Right lobe of liver (tissue), 6 donors: ENCODE results near the gene MSX1. TPM values are rescaled to one million over a fixed set of nuclear protein-coding genes. Genes with fewer than 3 reads are reported as not detected.

ENCODE experiments used
- ATAC-seq, 4 donors: fragments of 200-7000 bp; cut with Tn5 transposase; one replicate each; pipeline ENCODE4 v1.9.1; 2020; ENCODE audit warnings: mild to moderate bottlenecking in 4 of 4, moderate library complexity in 4 of 4
- DNase-seq, 3 donors: peaks; one replicate each; pipeline ENCODE4 v3.0.0-alpha.2; 2020
- H3K27ac ChIP-seq, 3 donors: fragments of 200-600 bp; one replicate each; pipeline ENCODE4 v1.8.0; 2022
- H3K27me3 ChIP-seq, 2 donors: fragments of 200-600 bp; one replicate each; pipeline ENCODE4 v1.8.0; 2022
- H3K36me3 ChIP-seq, 4 donors: fragments of 200-600 bp; sonication (generic) in 1 of 4; one replicate each; pipeline versions ENCODE4 v1.5.1 to v1.8.0; 2017 to 2022; ENCODE audit warnings: control low read depth in 1 of 4
- H3K4me1 ChIP-seq, 4 donors: fragments of 200-600 bp; sonication (generic) in 1 of 4; one replicate each; pipeline versions ENCODE4 v1.5.1 to v1.8.0; 2017 to 2022; ENCODE audit warnings: control low read depth in 1 of 4
- H3K4me3 ChIP-seq, 3 donors: fragments of 200-600 bp; one replicate each; pipeline ENCODE4 v1.8.0; 2022
- H3K9me3 ChIP-seq, 4 donors: fragments of 200-600 bp; sonication (generic) in 1 of 4; one replicate each; pipeline versions ENCODE4 v1.5.1 to v1.8.0; 2017 to 2022; ENCODE audit warnings: control low read depth in 1 of 4
- POLR2A ChIP-seq: fragments of 450-650 bp; IDR thresholded peaks from one replicate; pipeline ENCODE4 v1.6.1; 2017; ENCODE audit warnings: antibody characterized with exemption, mild to moderate bottlenecking
- WGBS: methylation state at CpG from one replicate; pipeline ENCODE4 v1.1.6; 2018; ENCODE audit warnings: low coverage, low lambda C conversion rate; ENCODE audit not compliant: insufficient coverage; ENCODE audit errors: missing lambda C conversion rate; 5-methylcytosine and 5-hydroxymethylcytosine counted together
- intact Hi-C, 2 donors: fragments of 100-400 bp; cut with DNase I; formaldehyde crosslinking; loops; one replicate each; pipeline versions ENCODE4 v1.11.2 to v1.14.1; 2022
- total RNA-seq, 6 experiments: library from RNA; depleted of rRNA in 2 of 6; stranded (reverse); fragments of >200 nt in 2 of 6; fragmentation: NEBNext Ultra II Directional in 3 of 6; extraction: Animal tissue kit (Norgen Biotek cat#: 25700) in 3 of 6; gene quantifications; one replicate each; pipeline versions ENCODE4 v1.1.0 to v1.2.4, GENCODE V29; 2016 to 2023
- TF ChIP-seq, protein P1 (sequence below), 4 donors: fragments of 200-600 bp in 3 of 4; fragments of 450-650 bp in 1 of 4; IDR thresholded peaks; one replicate each; pipeline versions ENCODE4 v1.5.1 to v1.8.0; 2016 to 2022; ENCODE audit warnings: antibody characterized with exemption in 4 of 4, mild to moderate bottlenecking in 2 of 4
- donor health status: DM: no; HTN: yes; CAD: no.
- donor health status: DM: no; HTN: no; CAD: no.
- donor health status: DM: no; HTN: no; CAD: no.
- donor health status: DM: no; HTN: yes; CAD: no.
- donor health status: DM: no; HTN: yes; CAD: no.

Gene MSX1
- total RNA-seq, 6 experiments from 2014 or later = 0.15 to 0.62 (median 0.31) TPM

DNA sequence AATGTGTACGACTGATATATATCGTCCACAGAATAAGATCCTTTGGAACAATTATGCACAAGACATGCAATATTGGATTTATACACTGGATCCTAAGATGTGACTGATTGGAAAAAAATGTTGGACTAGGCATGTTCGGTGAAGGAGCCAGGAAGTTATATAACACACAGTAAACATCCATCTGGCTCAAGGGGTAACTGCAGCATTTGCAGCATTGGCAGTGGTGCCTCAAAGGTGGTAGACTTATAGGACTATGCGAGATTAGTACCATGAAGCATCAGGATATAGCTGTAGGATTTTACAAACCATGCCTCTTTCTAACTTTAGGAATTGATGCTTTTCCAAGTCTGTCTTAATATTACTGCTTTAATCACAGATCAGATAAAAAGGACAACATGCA lies 34.3 kb downstream of the MSX1 start:
- Histone ChIP-seq H3K27ac (no peak overlapping the region), H3K27me3 (no peaks in the 10 kb centered on the region), H3K9me3 (no peaks in the 10 kb centered on the region), H3K4me3 (no peak overlapping the region), H3K36me3 (no peaks in the 10 kb centered on the region), H3K4me1 (no peaks in the 10 kb centered on the region)
- intact Hi-C loops = no loop called here
- TF ChIP-seq, protein P1, sequence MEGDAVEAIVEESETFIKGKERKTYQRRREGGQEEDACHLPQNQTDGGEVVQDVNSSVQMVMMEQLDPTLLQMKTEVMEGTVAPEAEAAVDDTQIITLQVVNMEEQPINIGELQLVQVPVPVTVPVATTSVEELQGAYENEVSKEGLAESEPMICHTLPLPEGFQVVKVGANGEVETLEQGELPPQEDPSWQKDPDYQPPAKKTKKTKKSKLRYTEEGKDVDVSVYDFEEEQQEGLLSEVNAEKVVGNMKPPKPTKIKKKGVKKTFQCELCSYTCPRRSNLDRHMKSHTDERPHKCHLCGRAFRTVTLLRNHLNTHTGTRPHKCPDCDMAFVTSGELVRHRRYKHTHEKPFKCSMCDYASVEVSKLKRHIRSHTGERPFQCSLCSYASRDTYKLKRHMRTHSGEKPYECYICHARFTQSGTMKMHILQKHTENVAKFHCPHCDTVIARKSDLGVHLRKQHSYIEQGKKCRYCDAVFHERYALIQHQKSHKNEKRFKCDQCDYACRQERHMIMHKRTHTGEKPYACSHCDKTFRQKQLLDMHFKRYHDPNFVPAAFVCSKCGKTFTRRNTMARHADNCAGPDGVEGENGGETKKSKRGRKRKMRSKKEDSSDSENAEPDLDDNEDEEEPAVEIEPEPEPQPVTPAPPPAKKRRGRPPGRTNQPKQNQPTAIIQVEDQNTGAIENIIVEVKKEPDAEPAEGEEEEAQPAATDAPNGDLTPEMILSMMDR (IDR thresholded peaks at IDR 0.05) = no peak
- no peak for TF ChIP-seq POLR2A
- 62% methylated on average over 4 of the region's 4 CpGs for WGBS
- no peak for DNase-seq
- ATAC-seq = no peak

DNA sequence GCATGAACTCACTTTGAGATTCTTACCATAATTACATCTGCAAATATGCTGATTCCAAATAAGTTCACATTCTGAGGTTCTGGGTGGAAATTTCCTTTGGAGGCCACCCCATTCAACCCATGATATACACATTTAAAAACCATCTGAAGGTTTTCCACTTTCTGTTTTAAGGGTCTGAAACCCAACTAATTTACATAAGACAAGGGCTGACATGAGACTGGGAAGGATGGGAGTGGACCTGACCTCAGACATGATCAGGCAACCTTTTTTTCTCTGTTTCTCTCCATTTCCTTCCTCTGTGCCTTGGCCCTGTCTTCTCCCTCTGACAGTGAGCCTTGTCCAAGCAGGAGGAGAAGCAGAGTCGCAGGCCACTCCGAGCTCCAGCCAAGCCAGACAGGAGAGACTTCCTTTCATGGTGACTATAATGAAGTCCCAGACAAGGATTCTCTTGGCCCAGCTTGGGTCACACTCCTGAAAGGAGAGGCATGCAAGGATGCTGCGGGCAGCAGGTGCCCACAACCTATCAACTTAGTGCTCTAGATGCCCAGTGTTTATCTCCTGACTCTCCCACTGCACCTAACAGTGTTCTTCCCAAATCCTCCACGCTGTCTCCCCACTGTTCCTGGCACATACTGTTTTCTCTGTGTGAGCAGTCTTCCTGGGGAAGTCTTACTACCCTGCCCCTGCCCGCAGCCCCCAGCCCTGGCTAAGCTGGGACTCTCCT lies 39.9 kb downstream of the MSX1 start:
- DNase-seq (no peak), ATAC-seq (no peak)
- TF ChIP-seq, protein P1 (IDR thresholded peaks at IDR 0.05) = no peak
- no peak for TF ChIP-seq POLR2A
- no peak overlapping the region for H3K27ac ChIP-seq
- no peaks in the 10 kb centered on the region for H3K4me1 ChIP-seq
- 56% methylated on average over 3 of the region's 5 CpGs for WGBS
- intact Hi-C loops = no loop called here
- no peaks in the 10 kb centered on the region for H3K36me3 ChIP-seq
- H3K4me3 ChIP-seq = no peak overlapping the region
- no peaks in the 10 kb centered on the region for H3K9me3 ChIP-seq
- no peaks in the 10 kb centered on the region for H3K27me3 ChIP-seq

DNA sequence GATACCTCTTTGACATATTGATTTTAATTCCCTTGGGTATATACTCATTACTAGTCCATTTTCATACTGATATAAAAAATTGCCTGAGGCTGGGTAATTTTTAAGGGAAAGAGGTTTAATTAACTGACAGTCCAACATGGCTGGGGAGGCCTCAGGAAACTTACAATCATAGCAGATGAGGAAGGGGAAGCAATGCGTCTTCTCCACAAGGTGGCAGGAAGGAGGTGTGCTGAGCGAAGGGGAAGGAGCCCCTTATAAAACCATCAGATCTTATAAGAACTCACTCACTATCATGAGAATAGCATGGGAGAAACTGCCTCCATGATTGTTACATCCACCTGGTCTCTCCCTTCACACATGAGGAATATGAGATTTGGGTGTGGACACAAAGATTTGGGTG lies 42.4 kb downstream of the MSX1 start:
- DNase-seq (no peak), ATAC-seq (no peak)
- intact Hi-C loops = no loop called here
- H3K4me1 ChIP-seq = no peaks in the 10 kb centered on the region
- no peaks in the 10 kb centered on the region for H3K27me3 ChIP-seq
- TF ChIP-seq, protein P1 (IDR thresholded peaks at IDR 0.05) = no peak
- no peak for TF ChIP-seq POLR2A
- 46% methylated on average over 2 of the region's 2 CpGs for WGBS
- H3K36me3 ChIP-seq = no peaks in the 10 kb centered on the region
- H3K4me3 ChIP-seq = no peak overlapping the region
- no peaks in the 10 kb centered on the region for H3K9me3 ChIP-seq
- H3K27ac ChIP-seq = no peak overlapping the region

GRCh38 chr4:4912155-4912554 lies 52.7 kb downstream of the MSX1 start:
- intact Hi-C loops = no loop called here
- WGBS = 22% methylated on average over 2 of the region's 2 CpGs
- TF ChIP-seq, protein P1 (IDR thresholded peaks at IDR 0.05) = no peak
- TF ChIP-seq POLR2A = no peak
- H3K27me3 ChIP-seq = no peaks in the 10 kb centered on the region
- no peak overlapping the region for H3K27ac ChIP-seq
- no peaks in the 10 kb centered on the region for H3K9me3 ChIP-seq
- no peak overlapping the region for H3K4me3 ChIP-seq
- ATAC-seq = no peak
- no peak for DNase-seq
- H3K36me3 ChIP-seq = no peaks in the 10 kb centered on the region
- no peaks in the 10 kb centered on the region for H3K4me1 ChIP-seq
